SK-N-SH (cell line): ENCODE data around the gene EIF1AD. TPM values are rescaled to one million over a fixed set of nuclear protein-coding genes. Genes with fewer than 3 reads are reported as not detected.

Source experiments
- CTCF ChIA-PET: fragments of 300-600, 350-600 bp; formaldehyde crosslinking; extraction: SDS; loops from one replicate; lab custom pipeline; 2021; lab: Yijun Ruan, JAX
- POLR2A ChIA-PET: fragments of 350-600 bp; sonication (Branson Sonifier 250); formaldehyde crosslinking; extraction: SDS; loops from one replicate; lab custom pipeline; 2020; ENCODE audit warnings: antibody characterized with exemption, inconsistent platforms; lab: Yijun Ruan, JAX
- DNase-seq: peaks from one replicate; pipeline ENCODE4 v3.0.0; 2012
- H2AFZ ChIP-seq: fragments of 200-600 bp; sonication (generic); 2 replicates; pipeline ENCODE4 v1.8.1; 2016; ENCODE audit warnings: antibody characterized with exemption, mild to moderate bottlenecking, low read depth
- H3F3A ChIP-seq: fragments of 200-600 bp; sonication (generic); replicated peaks from 2 replicates; pipeline ENCODE3; 2016; ENCODE audit warnings: antibody characterized with exemption, mild to moderate bottlenecking; ENCODE audit not compliant: insufficient read depth
- H3K27ac ChIP-seq, 2 experiments: fragments of 200-500 bp in 1 of 2; fragments of 200-600 bp in 1 of 2; sonication (Bioruptor generic) in 1 of 2; sonication (generic), shearing (Covaris generic) in 1 of 2; 2 replicates each; pipeline versions ENCODE4 v1.5.1 to v1.6.1; 2014 to 2016; ENCODE audit warnings: low read depth in 2 of 2, inconsistent platforms in 1 of 2, low read length in 1 of 2, mild to moderate bottlenecking in 1 of 2, mixed read lengths in 1 of 2
- H3K27me3 ChIP-seq: fragments of 200-600 bp; sonication (generic), shearing (Covaris generic); 2 replicates; pipeline ENCODE4 v1.6.1; 2016; ENCODE audit warnings: mixed run types; ENCODE audit not compliant: insufficient read depth
- H3K36me3 ChIP-seq, 2 experiments: fragments of 200-500 bp in 1 of 2; fragments of 200-600 bp in 1 of 2; sonication (Bioruptor generic) in 1 of 2; sonication (generic) in 1 of 2; replicated peaks in 1 of 2; 2 replicates each; pipeline versions ENCODE3 to v1.5.1; 2014 to 2016; ENCODE audit warnings: low read length in 1 of 2, mild to moderate bottlenecking in 1 of 2; ENCODE audit not compliant: insufficient read depth in 2 of 2, control insufficient read depth in 1 of 2
- H3K4me1 ChIP-seq, 2 experiments: fragments of 200-500 bp in 1 of 2; fragments of 200-600 bp in 1 of 2; sonication (Bioruptor generic) in 1 of 2; sonication (generic), shearing (Covaris generic) in 1 of 2; 2 replicates each; pipeline versions ENCODE4 v1.5.1 to v1.6.1; 2014 to 2016; ENCODE audit warnings: low read depth in 1 of 2, low read length in 1 of 2, mixed run types in 1 of 2; ENCODE audit not compliant: insufficient read depth in 2 of 2, control insufficient read depth in 1 of 2
- H3K4me2 ChIP-seq: fragments of 200-600 bp; sonication (generic), shearing (Covaris generic); 2 replicates; pipeline ENCODE4 v1.6.1; 2017; ENCODE audit warnings: mixed run types
- H3K4me3 ChIP-seq, 2 experiments: fragments of 200-500 bp in 1 of 2; fragments of 200-600 bp in 1 of 2; sonication (Bioruptor generic) in 1 of 2; sonication (generic), shearing (Covaris generic) in 1 of 2; 2 replicates each; pipeline versions ENCODE4 v1.5.1 to v1.8.1; 2014 to 2016; ENCODE audit warnings: low read depth in 2 of 2, inconsistent platforms in 1 of 2, low read length in 1 of 2, mild to moderate bottlenecking in 1 of 2, mixed read lengths in 1 of 2, moderate library complexity in 1 of 2
- H3K79me2 ChIP-seq: fragments of 200-600 bp; sonication (generic); 2 replicates; pipeline ENCODE4 v1.8.1; 2017; ENCODE audit warnings: mild to moderate bottlenecking; ENCODE audit not compliant: insufficient read depth
- H3K9ac ChIP-seq: fragments of 200-600 bp; sonication (generic); 2 replicates; pipeline ENCODE4 v1.6.1; 2017; ENCODE audit warnings: mixed run types
- H3K9me2 ChIP-seq: fragments of 200-600 bp; sonication (generic); 2 replicates; pipeline ENCODE4 v1.6.1; 2017; ENCODE audit warnings: mixed run types
- H3K9me3 ChIP-seq: fragments of 200-600 bp; sonication (generic); 2 replicates; pipeline ENCODE4 v1.6.1; 2017; ENCODE audit warnings: mixed run types, mild to moderate bottlenecking, moderate library complexity
- H4K20me1 ChIP-seq: fragments of 200-600 bp; sonication (generic); 2 replicates; pipeline ENCODE4 v1.6.1; 2017; ENCODE audit warnings: mild to moderate bottlenecking, mixed run types; ENCODE audit not compliant: insufficient read depth
- CTCF ChIP-seq: fragments of 200-600 bp; sonication (generic); IDR thresholded peaks from 2 replicates; pipeline ENCODE4 v1.6.1; 2017; ENCODE audit warnings: antibody characterized with exemption, mild to moderate bottlenecking, moderate library complexity
- EP300 ChIP-seq, 2 experiments: IDR thresholded peaks; 2 replicates each; pipeline versions ENCODE4 v1.4.0 to v1.6.1; 2012; ENCODE audit warnings: borderline replicate concordance in 1 of 2, low read depth in 1 of 2, low read length in 1 of 2
- NRF1 ChIP-seq: IDR thresholded peaks from 2 replicates; pipeline ENCODE4 v1.6.1; 2012; ENCODE audit warnings: low read depth, mild to moderate bottlenecking, low read length
- PBX3 ChIP-seq: IDR thresholded peaks from 2 replicates; pipeline ENCODE4; 2012
- POLR2AphosphoS5 ChIP-seq: IDR thresholded peaks from 2 replicates; pipeline ENCODE4 v1.6.1; 2012; ENCODE audit warnings: low read depth, low read length
- RAD21 ChIP-seq: IDR thresholded peaks from 2 replicates; pipeline ENCODE4 v1.6.1; 2012; ENCODE audit warnings: mild to moderate bottlenecking, low read length
- RXRA ChIP-seq: IDR thresholded peaks from 2 replicates; pipeline ENCODE4 v1.4.0; 2012; ENCODE audit warnings: low read depth, mild to moderate bottlenecking, borderline replicate concordance
- SIN3A ChIP-seq: IDR thresholded peaks from 2 replicates; pipeline ENCODE4 v1.6.1; 2012; ENCODE audit warnings: low read depth, mild to moderate bottlenecking, low read length, moderate library complexity, borderline replicate concordance
- TAF1 ChIP-seq: IDR thresholded peaks from 2 replicates; pipeline ENCODE4 v1.6.1; 2012; ENCODE audit warnings: low read depth, mild to moderate bottlenecking, low read length, moderate library complexity, borderline replicate concordance
- USF2 ChIP-seq: fragments of 150-350 bp; IDR thresholded peaks from 2 replicates; pipeline ENCODE4 v1.6.1; 2017; ENCODE audit warnings: antibody characterized with exemption, low read length, low read depth, borderline replicate concordance
- ZBTB33 ChIP-seq: IDR thresholded peaks from 2 replicates; pipeline ENCODE4 v1.4.0; 2012; ENCODE audit warnings: low read depth, borderline replicate concordance
- WGBS: methylation state at CpG from one replicate; pipeline ENCODE4 v1.1.6; 2017; ENCODE audit warnings: low lambda C conversion rate; 5-methylcytosine and 5-hydroxymethylcytosine counted together
- polyA plus RNA-seq, 3 experiments: library from polyadenylated mRNA; depleted of rRNA; stranded (reverse); fragments of >200 nt; gene quantifications; 2 replicates each; pipeline ENCODE4 v1.2.3, GENCODE V29; 2012

EIF1AD gene
- polyA plus RNA-seq, 1 of the 3 experiments (the other 2 are of a cell fraction), result 28.9 TPM

GRCh38 chr11:65958291-65958690 lies 43.7 kb downstream of the EIF1AD start:
- Histone ChIP-seq H3F3A (peaks cover 4% of the 10 kb centered on the region), H3K79me2 (peaks cover 24% of the 10 kb centered on the region), H4K20me1 (no peaks in the 10 kb centered on the region; the same call in 1 of the 2 replicates), H3K9ac (no peak overlapping the region), H3K4me3 (no peak overlapping the region), H3K27me3 (no peaks in the 10 kb centered on the region), H3K27ac (no peak overlapping the region), H3K4me1 (peaks cover 8 to 12% of the 10 kb centered on the region in 2 experiments; a peak in 3 of 4 replicates), H2AFZ (no peak overlapping the region), H3K9me2 (no peaks in the 10 kb centered on the region), H3K9me3 (no peaks in the 10 kb centered on the region), H3K36me3 (no peaks in the 10 kb centered on the region), H3K4me2 (no peak overlapping the region)
- no peak for DNase-seq
- 97% methylated on average over 3 of the region's 4 CpGs for WGBS
- ChIA-PET POLR2A (no interaction called here), CTCF (interaction anchor here (0.8 to 1.8 kb wide), 3 partner anchors 74 to 177 kb away, joined by 3 to 9 read pairs (median 3); partner anchors contain the start of gene MUS81)
- TF ChIP-seq RXRA (no peak), SIN3A (no peak), TAF1 (no peak), RAD21 (no peak)

- Histone ChIP-seq H2AFZ (no peak overlapping the region), H3K4me3 (no peak overlapping the region), H3K4me2 (no peak overlapping the region), H3F3A (peaks cover 3% of the 10 kb centered on the region), H4K20me1 (no peaks in the 10 kb centered on the region), H3K4me1 (no peaks in the 10 kb centered on the region; a peak in 1 of 4 replicates), H3K9me3 (no peaks in the 10 kb centered on the region), H3K9ac (no peak overlapping the region), H3K9me2 (no peaks in the 10 kb centered on the region), H3K27ac (no peak overlapping the region), H3K27me3 (no peaks in the 10 kb centered on the region), H3K36me3 (no peaks in the 10 kb centered on the region), H3K79me2 (no peaks in the 10 kb centered on the region)
- POLR2A ChIA-PET, result interaction anchor here (0.7 kb wide), 1 partner anchor 295 kb away, joined by 3 read pairs; no protein-coding TSS in a partner anchor
- TF ChIP-seq ZBTB33, result no peak
- no peak for TF ChIP-seq NRF1
- CTCF ChIA-PET, result interaction anchor here (1.4 to 2.1 kb wide), 2 partner anchors 70 to 210 kb away, joined by 4 to 5 read pairs; no protein-coding TSS in a partner anchor
- DNase-seq, result no peak
- 75% methylated on average over 8 of the region's 8 CpGs for WGBS
These were observed 47.2 kb downstream of the EIF1AD start for GRCh38 chr11:65954771-65955170.

GRCh38 chr11:65953471-65953870 lies 48.5 kb downstream of the EIF1AD start:
- no peak overlapping the region for H3K9ac ChIP-seq
- H3K4me2 ChIP-seq, result no peak overlapping the region
- H3K9me2 ChIP-seq, result no peaks in the 10 kb centered on the region
- H3K27me3 ChIP-seq, result no peaks in the 10 kb centered on the region
- no peaks in the 10 kb centered on the region for H3K79me2 ChIP-seq
- DNase-seq, result peak; percentile 48
- ChIA-PET POLR2A (no interaction called here), CTCF (interaction anchor here (0.6 to 2.1 kb wide), 4 partner anchors 12 to 209 kb away, joined by 3 to 5 read pairs (median 4); partner anchors contain the start of gene FIBP)
- H3K4me1 ChIP-seq, result no peaks in the 10 kb centered on the region; a peak in 1 of 4 replicates
- H2AFZ ChIP-seq, result no peak overlapping the region
- peaks cover 3% of the 10 kb centered on the region for H3F3A ChIP-seq
- no peaks in the 10 kb centered on the region for H3K36me3 ChIP-seq
- H4K20me1 ChIP-seq, result no peaks in the 10 kb centered on the region
- WGBS, result 91% methylated on average over 13 of the region's 20 CpGs
- H3K4me3 ChIP-seq, result no peak overlapping the region
- no peak for TF ChIP-seq USF2
- no peak for TF ChIP-seq PBX3
- no peak for TF ChIP-seq EP300 (IDR thresholded peaks at IDR 0.05; ENCODE audit: borderline replicate concordance in 1 of 2, low read depth in 1 of 2, low read length in 1 of 2)
- no peak for TF ChIP-seq POLR2AphosphoS5
- no peak for TF ChIP-seq CTCF
- no peak for TF ChIP-seq NRF1
- no peak overlapping the region for H3K27ac ChIP-seq
- H3K9me3 ChIP-seq, result no peaks in the 10 kb centered on the region
